Urothelium cell line (cell line): Measurements from ENCODE around the gene GORASP1.

ENCODE experiments used
- DNase-seq: peaks from one replicate; pipeline ENCODE4 v3.0.0; 2011; ENCODE audit warnings: low spot score, mixed read lengths
- FAIRE-seq: peaks from 2 replicates; lab custom pipeline; 2011; peaks lifted over from hg19 to GRCh38; lab: Jason Lieb, UNC

GORASP1 gene

GRCh38 chr3:39103791-39104552, 3.5 kb downstream of the GORASP1 start:
- no peak for FAIRE-seq
- no peak for DNase-seq

GRCh38 chr3:39103324-39103693, 4.1 kb downstream of the GORASP1 start:
- FAIRE-seq = no peak
- DNase-seq = no peak

GRCh38 chr3:39102504-39103323, 4.7 kb downstream of the GORASP1 start:
- no peak for DNase-seq
- FAIRE-seq = no peak

- no peak for FAIRE-seq
- peak; percentile 72 for DNase-seq
These were observed 6.3 kb downstream of the GORASP1 start for GRCh38 chr3:39101022-39101689.

GRCh38 chr3:39100500-39100886, 6.9 kb downstream of the GORASP1 start:
- DNase-seq (no peak), FAIRE-seq (no peak)

GRCh38 chr3:39099738-39100499, 7.5 kb downstream of the GORASP1 start:
- no peak for DNase-seq
- FAIRE-seq = no peak

GRCh38 chr3:39099242-39099641, 8.2 kb downstream of the GORASP1 start:
- DNase-seq = no peak
- FAIRE-seq = no peak

- DNase-seq = no peak
- no peak for FAIRE-seq
These were observed 8.9 kb downstream of the GORASP1 start for GRCh38 chr3:39098473-39099000.

- no peak for DNase-seq
- FAIRE-seq = no peak
These were observed 9.5 kb downstream of the GORASP1 start for GRCh38 chr3:39097716-39098472.

GRCh38 chr3:39096775-39097174, 10.7 kb downstream of the GORASP1 start:
- FAIRE-seq (no peak), DNase-seq (no peak)

GRCh38 chr3:39095778-39096177, 11.6 kb downstream of the GORASP1 start:
- DNase-seq (no peak), FAIRE-seq (no peak)

- DNase-seq (no peak), FAIRE-seq (no peak)
These were observed 12.4 kb downstream of the GORASP1 start for GRCh38 chr3:39094851-39095677.

- FAIRE-seq = no peak
These were observed 16.5 kb downstream of the GORASP1 start for GRCh38 chr3:39090922-39091321.

GRCh38 chr3:39088889-39089288, 18.5 kb downstream of the GORASP1 start:
- peak; percentile 5 for FAIRE-seq
- no peak for DNase-seq

More at GRCh38 chr3:39090922-39091321, 16.5 kb downstream of the GORASP1 start:
- DNase-seq = no peak

- DNase-seq (no peak), FAIRE-seq (no peak)
These were observed 19.0 kb downstream of the GORASP1 start for GRCh38 chr3:39088456-39088855.

GRCh38 chr3:39086144-39086543, 21.3 kb downstream of the GORASP1 start:
- DNase-seq (no peak), FAIRE-seq (no peak)

- FAIRE-seq (no peak), DNase-seq (no peak)
These were observed 24.6 kb downstream of the GORASP1 start for GRCh38 chr3:39082666-39083313.

- no peak for DNase-seq
- FAIRE-seq = no peak
These were observed 27.4 kb downstream of the GORASP1 start for GRCh38 chr3:39080026-39080425.

- DNase-seq (no peak), FAIRE-seq (no peak)
These were observed 27.9 kb downstream of the GORASP1 start for GRCh38 chr3:39079530-39079929.
